ENCODE results near the gene LINGO1.
A peak's percentile ranks its signal among the peaks of the same experiment; 100 is the strongest.

LINGO1 gene

GRCh38 chr15:77615472-77615871 is 17.2 kb downstream of the LINGO1 start:
- DNase-seq (ENCODE audit: low spot score): no peak

DNA sequence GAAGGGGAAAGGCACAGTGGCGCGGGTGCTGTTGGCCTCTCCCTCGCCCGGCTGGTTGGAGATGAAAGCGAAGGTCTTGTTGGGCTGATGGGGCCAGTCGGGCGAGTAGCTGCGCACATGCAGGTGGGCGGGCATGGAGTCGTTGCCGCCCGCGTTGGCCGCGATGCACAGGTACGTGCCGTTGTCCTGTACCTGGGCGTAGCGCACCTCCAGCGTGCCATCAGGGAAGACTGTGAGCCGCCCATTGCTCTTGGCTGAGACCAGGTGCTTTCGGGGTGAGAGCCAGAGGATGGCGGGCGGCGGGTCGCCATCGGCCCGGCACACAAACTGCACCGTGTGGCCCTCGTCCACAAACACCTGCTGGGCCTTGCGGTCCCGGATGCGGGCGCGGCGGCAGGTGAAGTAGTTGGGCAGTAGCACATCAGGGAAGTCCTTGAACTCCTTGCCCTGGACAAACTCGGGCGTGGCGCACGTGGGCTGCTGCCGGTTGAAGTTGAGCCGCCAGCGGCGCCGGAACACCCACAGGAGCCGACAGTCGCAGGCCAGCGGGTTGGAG is 18.4 kb downstream of the LINGO1 start:
- DNase-seq (ENCODE audit: low spot score): no peak

DNA sequence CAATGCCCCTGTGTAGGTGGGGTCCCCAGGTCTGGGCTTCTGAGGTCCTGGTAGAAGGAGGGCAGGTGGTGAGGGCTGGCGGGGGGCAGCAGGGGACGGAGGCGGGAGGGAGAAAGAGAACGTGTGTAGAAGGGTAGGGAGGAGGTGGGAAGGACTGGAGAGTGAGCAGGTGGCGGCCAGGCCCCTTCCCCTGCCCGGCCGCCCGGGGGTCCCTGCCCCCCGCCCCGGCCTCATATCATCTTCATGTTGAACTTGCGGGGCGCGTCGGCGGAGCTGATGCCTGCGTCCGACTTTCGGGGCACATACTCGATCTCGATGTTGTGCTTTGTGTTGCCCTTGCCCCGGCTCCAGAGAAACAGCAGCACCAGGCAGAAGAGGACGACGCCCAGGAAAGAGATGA is 18.9 kb downstream of the LINGO1 start:
- no peak for DNase-seq (ENCODE audit: low spot score)

- DNase-seq (ENCODE audit: low spot score): no peak
Measured at GRCh38 chr15:77612958-77613601, 19.6 kb downstream of the LINGO1 start.

GRCh38 chr15:77611767-77612166 is 20.9 kb downstream of the LINGO1 start:
- no peak for DNase-seq (ENCODE audit: low spot score)

GRCh38 chr15:77610731-77611130 is 22.0 kb downstream of the LINGO1 start:
- no peak for DNase-seq (ENCODE audit: low spot score)

DNA sequence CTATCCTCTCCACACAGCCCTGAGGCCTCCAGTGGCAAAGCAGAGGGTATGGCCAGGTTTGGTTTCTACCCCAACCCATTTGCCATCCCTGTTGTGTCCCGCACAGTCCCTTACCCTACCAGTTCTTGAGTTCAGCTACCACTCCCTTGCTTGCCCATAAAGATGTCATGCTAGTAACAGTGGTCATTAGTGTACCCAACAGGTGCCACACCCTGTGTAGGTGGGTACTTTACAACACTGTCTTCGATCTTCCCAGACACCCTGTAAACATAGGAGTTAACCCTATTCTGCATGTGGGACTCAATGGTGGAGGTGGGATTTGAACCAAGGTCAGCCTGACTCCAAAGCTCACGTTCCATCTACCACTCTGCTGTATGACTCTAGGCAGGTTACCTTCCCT is 23.2 kb downstream of the LINGO1 start:
- DNase-seq (ENCODE audit: low spot score): no peak

GRCh38 chr15:77608774-77609173 is 23.9 kb downstream of the LINGO1 start:
- no peak for DNase-seq (ENCODE audit: low spot score)

- DNase-seq (ENCODE audit: low spot score): no peak
Measured at GRCh38 chr15:77607894-77608261, 24.8 kb downstream of the LINGO1 start.

DNA sequence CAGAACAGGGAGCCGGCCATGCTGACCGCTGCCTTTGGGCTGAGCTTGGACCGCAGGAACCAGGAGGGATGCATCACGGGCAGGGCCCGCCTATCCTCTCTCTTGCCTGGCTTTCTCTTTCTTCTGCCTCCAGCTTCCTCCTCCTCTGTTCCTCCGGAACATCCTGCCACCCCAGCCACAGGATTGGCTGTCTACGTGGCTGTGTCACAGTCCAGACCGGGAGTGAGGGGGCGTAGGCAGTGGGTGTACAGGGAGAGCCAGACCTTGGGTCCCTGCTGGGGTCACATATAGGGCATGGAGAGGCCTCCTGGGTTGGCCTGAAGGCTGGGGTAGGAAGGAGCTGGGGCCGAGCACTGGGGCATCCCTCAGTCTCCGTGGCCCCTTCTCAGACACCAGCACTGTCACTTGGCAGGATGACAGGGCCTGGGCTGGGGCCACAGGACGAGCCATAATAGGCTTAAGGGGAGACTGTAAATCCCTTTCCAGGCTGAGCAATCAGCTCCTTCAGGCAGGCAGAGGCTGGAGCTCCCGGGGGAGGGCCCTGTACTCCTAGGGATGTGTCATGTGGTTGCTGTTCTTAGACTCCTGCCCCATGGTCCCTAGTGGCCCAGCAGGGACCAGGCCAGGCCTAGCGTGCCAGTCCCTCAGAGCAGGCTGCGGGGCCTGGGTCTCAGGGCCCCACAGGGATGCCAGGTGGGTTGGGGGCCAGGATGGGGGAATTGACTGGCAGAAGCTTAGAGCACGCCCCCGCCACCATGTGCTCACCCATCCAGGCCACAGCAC is 25.4 kb downstream of the LINGO1 start:
- DNase-seq (ENCODE audit: low spot score): peak; percentile 78

DNA sequence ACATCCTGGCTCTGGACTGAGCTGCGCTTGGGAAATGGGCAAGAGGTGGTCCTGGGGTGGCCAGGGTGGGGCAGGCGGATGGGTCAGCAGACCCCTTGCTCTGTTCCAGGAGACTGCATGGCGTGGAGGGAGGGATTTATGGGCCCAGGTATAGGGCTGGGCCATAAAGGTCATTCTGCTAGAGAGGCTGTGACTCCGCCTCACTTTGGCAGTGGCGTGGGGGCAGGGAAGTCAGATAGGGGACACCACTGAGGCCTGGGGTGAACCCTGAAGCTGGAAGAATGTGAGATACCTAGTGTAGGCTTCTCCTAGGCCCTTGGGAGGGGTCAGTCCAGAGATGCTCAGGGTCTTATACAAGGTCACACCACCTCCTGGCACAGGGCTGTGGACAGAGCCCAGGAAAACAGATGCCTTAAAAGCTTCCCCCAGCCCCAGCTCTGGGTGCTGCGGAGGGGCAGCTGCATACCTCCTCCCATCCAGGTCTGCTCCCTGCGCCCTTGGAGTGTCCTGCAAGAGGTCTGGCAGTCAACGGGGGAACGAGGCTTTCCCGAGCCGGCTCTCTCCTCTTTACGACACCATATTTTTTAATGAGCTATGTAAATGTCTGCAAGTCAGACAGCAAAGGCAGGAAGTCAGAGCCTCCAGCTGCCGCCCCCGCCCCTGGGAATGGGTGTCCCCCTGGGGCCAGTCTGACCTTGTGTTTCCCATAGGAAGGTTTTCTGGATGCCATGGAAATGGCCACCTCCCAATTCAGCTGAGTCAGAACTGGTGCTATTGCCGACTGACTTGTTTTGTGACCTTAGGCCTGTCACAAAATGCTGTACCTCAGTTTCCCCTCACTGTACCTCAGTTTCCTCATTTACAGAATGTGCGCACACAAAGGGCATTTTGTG is 26.3 kb downstream of the LINGO1 start:
- DNase-seq (ENCODE audit: low spot score): no peak

DNA sequence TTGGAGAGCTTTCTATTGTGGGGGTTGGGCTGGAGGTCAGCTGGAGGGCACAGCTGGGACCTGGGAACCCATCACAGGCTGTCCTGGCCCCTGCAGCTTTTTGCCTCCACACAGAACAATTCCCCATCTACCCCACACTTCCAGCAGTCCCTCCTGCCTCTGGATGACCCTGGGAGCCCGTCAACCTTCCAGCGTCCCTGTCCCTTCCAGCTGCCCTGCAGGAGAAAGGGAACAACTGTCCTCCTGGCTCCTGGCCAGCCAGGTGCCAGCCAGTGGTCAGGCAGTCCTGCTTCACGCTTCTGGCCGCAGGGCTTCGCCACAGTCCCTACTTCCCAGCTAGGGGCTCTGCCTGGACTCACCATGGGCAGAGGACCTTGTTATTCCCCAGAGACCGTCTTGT is 27.2 kb downstream of the LINGO1 start:
- no peak for DNase-seq (ENCODE audit: low spot score)

DNA sequence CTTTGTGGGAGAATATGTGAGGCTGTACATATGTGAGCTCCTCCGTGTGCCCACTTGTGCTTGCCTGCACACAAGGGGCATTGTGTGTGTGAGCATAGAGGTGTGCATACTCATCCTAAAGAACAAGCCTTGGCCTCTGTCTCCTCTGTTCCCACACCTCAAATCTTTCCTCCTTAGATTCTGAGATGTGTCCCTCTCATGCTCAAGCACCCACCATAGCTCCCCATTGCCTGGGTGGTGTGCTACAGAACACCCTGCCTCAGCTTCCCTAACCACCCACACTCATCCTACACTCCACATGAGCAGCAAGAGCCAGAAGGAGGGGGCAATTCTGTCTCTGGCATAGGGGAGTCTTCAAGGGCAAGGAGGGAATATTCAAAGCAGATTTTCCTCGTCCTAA is 27.7 kb downstream of the LINGO1 start:
- no peak for DNase-seq (ENCODE audit: low spot score)

DNA sequence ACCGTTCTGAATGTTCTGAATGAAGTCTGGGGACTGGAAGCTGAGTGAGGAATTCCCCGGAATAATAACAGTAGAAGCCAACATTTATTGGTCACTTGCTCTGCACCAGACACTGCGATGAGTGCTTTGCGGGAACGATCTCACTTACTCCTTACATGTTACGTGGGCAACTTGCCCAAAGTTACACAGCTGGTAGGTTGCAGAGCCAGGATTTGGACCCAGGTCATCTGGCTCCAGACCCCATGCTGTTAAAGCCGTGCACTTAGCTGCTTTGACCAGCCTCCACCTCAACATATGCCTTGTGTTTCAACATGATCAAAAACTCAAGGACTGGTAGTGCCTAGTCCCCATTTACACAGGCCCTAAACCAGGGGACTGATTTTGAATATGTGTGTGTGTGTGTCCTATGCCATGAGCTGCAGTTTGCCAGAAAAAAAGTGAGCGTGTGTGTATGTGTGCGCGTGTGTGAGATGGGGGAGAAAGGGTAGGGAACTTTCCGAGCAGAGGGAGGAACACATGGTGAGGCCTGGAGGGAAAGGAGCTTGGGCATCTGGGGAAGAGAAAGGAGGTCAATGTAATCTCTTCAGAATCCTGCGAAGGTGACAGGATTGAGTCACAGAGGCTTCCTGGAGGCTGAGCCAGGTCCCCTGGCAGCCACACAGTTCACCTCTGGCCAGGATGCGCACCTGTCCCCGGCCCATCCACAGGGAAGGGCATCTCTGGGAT is 28.9 kb downstream of the LINGO1 start:
- no peak for DNase-seq (ENCODE audit: low spot score)

GRCh38 chr15:77602800-77603199 is 29.9 kb downstream of the LINGO1 start:
- no peak for DNase-seq (ENCODE audit: low spot score)

DNA sequence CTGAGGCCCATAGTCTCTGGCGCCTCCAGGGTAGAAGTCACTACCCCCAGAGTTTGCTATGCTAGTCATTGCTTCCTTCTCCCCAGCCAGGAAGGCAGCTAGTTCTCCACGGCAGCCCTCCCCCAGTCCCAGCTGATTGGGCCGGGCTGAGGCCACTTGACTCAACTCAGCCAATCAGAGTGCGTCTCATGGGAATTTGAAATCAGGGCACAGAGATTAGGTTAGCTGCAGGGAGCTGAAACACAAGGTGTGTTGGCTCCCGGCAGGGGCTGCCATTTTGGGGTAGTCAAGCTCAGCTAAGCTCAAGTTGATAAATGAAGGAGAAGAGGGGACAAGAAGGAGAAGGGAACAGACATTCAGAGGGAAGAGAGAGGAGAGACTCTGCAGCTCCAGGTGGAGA is 32.8 kb downstream of the LINGO1 start:
- DNase-seq (ENCODE audit: low spot score): peak; percentile 40

GRCh38 chr15:77599357-77599756 is 33.4 kb downstream of the LINGO1 start:
- DNase-seq (ENCODE audit: low spot score): no peak

- DNase-seq (ENCODE audit: low spot score): no peak
Measured at GRCh38 chr15:77598644-77599043, 34.1 kb downstream of the LINGO1 start.

GRCh38 chr15:77597804-77598453 is 34.8 kb downstream of the LINGO1 start:
- DNase-seq (ENCODE audit: low spot score): no peak

DNA sequence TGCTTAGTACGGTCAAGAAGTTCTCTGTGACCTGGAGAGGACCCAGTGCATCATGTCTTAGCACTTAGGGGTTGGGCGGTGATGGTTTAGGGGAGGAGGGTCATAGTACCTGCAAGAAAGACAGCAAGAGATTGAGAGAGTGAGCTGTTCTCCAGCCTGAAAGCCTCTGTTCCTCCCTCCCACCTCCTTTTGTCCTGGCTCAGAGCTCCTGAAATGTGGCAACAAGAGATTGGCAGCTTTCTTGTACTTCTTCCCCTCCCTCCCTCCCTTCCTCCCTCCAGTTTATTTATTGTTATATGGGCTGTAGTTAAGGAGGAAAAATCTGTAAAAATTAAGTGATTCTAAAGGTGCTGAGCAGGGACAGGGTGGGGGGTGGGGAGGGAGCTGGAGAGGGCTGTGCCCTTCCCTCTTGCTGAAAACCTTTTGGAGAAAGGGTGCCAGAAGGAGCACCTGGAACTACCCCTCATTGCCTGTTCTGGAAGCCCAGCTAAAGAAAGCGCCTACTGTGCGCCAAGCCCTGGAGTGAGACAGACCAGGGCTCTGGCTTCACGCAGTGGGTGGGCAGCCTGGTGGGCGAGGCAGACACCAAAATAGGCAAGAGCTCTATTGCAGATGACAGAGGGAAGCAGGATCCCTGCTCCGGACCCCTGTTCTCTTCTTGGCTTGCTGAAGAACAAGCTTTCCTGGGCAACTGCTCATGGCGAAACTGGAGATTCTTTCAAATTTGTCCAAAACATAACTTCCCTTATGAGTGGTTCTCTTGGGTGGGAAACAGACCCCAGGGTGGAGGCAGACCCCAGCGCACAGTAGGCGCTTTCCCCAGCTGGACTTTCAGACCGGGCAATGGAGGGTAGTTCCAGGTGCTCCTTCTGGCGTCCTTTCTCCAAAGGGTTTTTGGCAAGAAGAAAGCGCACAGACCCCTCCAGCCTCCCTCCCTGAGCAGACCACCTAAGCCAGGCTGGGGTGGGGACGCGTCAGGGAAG is 35.6 kb downstream of the LINGO1 start:
- no peak for DNase-seq (ENCODE audit: low spot score)
